ENCODE data around the gene PPP6R2.

DNA sequence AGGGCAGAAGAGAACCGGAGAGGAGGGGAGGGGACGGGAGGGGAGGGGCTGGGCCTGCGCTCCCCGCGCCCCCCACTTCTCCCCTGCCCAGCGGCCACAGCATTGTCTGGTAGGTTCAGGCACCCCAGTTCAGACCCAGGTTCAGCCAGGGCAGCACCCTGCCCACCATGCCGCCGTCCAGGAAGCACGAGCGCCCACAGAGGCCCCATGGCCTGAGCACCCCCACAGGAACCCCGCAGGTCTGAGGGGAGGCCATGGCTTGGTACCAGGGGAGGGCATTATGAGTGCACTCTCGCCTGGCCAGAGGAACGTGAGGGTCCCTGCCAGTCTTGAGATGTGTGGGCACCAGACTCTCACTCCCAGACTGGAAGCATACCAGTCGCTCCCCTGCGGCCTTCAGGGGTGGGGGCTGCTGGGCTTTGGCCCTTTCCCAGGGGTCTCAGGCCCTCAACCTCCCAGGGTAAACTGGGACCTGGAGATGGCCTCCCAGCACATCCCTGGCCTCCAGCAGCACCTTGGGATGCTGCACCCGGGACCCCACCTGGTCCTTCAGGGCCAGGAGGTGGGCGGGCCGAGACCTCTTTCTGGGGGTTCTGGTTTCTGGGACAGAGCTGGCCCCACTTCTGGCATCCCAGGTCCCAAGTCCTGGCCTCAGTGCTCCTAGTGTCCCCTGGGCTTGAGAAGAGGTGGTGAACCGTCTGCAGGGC is 35.1 kb upstream of the PPP6R2 start:
- no peak for TF ChIP-seq SIN3A (IDR thresholded peaks at IDR 0.05; ENCODE audit: borderline replicate concordance, insufficient read depth, low read length)
- TF ChIP-seq TAF1 (IDR thresholded peaks at IDR 0.05; ENCODE audit: borderline replicate concordance, insufficient read depth, low read length): no peak
- no peak for TF ChIP-seq POLR2AphosphoS5 (IDR thresholded peaks at IDR 0.05; ENCODE audit: low read depth, low read length)
- no peak for TF ChIP-seq REST (IDR thresholded peaks at IDR 0.05; ENCODE audit: insufficient read depth in 1 of 2, low read depth in 2 of 2, low read length in 2 of 2)
- no peak for TF ChIP-seq FOXP2 (optimal IDR thresholded peaks at IDR 0.05; ENCODE audit: borderline replicate concordance, extremely low read depth, extremely low read length, insufficient read depth)

Measured in PFSK-1 (cell line).